Natural killer cell (primary cell): ENCODE results near the gene CDH8. TPM values are rescaled to one million over a fixed set of nuclear protein-coding genes. Genes with fewer than 3 reads are reported as not detected.

ENCODE experiments used
- ATAC-seq, 3 donors: fragments of 150-1000 bp in 2 of 3; fragments of 200-7000 bp in 1 of 3; cut with Tn5 transposase; 1 replicate in 1 of 3; 2 replicates in 2 of 3; pipeline ENCODE4 v1.10.0; 2021; ENCODE audit warnings: mild to moderate bottlenecking in 2 of 3, moderate library complexity in 2 of 3
- DNase-seq, 2 donors: peaks; one replicate each; pipeline versions ENCODE4 v3.0.0 to v3.0.0-alpha.2; 2013 to 2021; ENCODE audit warnings: mixed read lengths in 1 of 2
- H3K27ac ChIP-seq: one replicate; pipeline ENCODE4 v1.5.1; 2013; ENCODE audit warnings: mild to moderate bottlenecking, low read length
- H3K27me3 ChIP-seq: one replicate; pipeline ENCODE4 v1.6.1; 2013; ENCODE audit warnings: low read length; ENCODE audit not compliant: control insufficient read depth, insufficient read depth
- H3K36me3 ChIP-seq: one replicate; pipeline ENCODE4 v1.6.1; 2013; ENCODE audit warnings: low read length; ENCODE audit not compliant: control insufficient read depth, insufficient read depth
- H3K4me1 ChIP-seq: one replicate; pipeline ENCODE4 v1.6.1; 2013; ENCODE audit warnings: low read length; ENCODE audit not compliant: control insufficient read depth, insufficient read depth
- H3K4me3 ChIP-seq: one replicate; pipeline ENCODE4 v1.5.1; 2013; ENCODE audit warnings: low read length
- H3K9me3 ChIP-seq: one replicate; pipeline ENCODE4 v1.6.1; 2013; ENCODE audit warnings: low read length; ENCODE audit not compliant: control insufficient read depth, insufficient read depth
- H3K27ac Mint-ChIP-seq, 2 donors: one replicate each; pipeline ENCODE4 v1.8.0; 2022; ENCODE audit warnings: mild to moderate bottlenecking in 2 of 2, mixed read lengths in 2 of 2, moderate library complexity in 1 of 2
- H3K27me3 Mint-ChIP-seq, 2 donors: one replicate each; pipeline ENCODE4 v1.8.0; 2022; ENCODE audit warnings: low read depth in 2 of 2, mixed read lengths in 2 of 2
- H3K36me3 Mint-ChIP-seq: one replicate; pipeline ENCODE4 v1.8.0; 2022; ENCODE audit warnings: mixed read lengths
- H3K4me1 Mint-ChIP-seq, 2 donors: one replicate each; pipeline ENCODE4 v1.8.0; 2022; ENCODE audit warnings: mixed read lengths in 2 of 2
- H3K4me3 Mint-ChIP-seq: one replicate; pipeline ENCODE4 v1.8.0; 2022; ENCODE audit warnings: mild to moderate bottlenecking, moderate library complexity, mixed read lengths
- H3K9me3 Mint-ChIP-seq, 2 donors: one replicate each; pipeline ENCODE4 v1.8.0; 2022; ENCODE audit warnings: mixed read lengths in 2 of 2
- CTCF ChIP-seq: fragments of 200-600 bp; IDR thresholded peaks from one replicate; pipeline ENCODE4 v1.8.0; 2022; ENCODE audit warnings: antibody characterized with exemption
- WGBS: methylation state at CpG from one replicate; pipeline ENCODE4 v1.1.7; 2013; ENCODE audit warnings: missing lambda C conversion rate; ENCODE audit not compliant: insufficient coverage; 5-methylcytosine and 5-hydroxymethylcytosine counted together
- intact Hi-C: fragments of 100-400 bp; cut with micrococcal nuclease; formaldehyde crosslinking; loops from one replicate; pipeline ENCODE4 v1.14.2; 2022
- total RNA-seq, 4 donors: library from RNA; stranded (reverse); fragments of 120-200 nt in 1 of 4; gene quantifications; one replicate each; pipeline versions ENCODE4 v1.2.3 to v1.2.4, GENCODE V29; 2013 to 2022

Gene CDH8
- total RNA-seq, 3 donors from 2014 or later (not counting 1 experiment from before 2014, with no cell fraction given): not detected

GRCh38 chr16:61797961-61798507 is 238.2 kb downstream of the CDH8 start:
- H3K9me3 ChIP-seq: no peaks in the 10 kb centered on the region
- no peak for TF ChIP-seq CTCF
- WGBS: 93% methylated on average over 1 of the region's 1 CpG
- peaks cover 10% of the 10 kb centered on the region for H3K36me3 Mint-ChIP-seq
- no peak overlapping the region for H3K4me3 Mint-ChIP-seq
- DNase-seq (no peak), ATAC-seq (no peak)
- no peaks in the 10 kb centered on the region for H3K36me3 ChIP-seq
- H3K4me3 ChIP-seq: no peak overlapping the region
- H3K27me3 ChIP-seq: no peaks in the 10 kb centered on the region
- peaks cover 14 to 21% of the 10 kb centered on the region in 2 donors for H3K9me3 Mint-ChIP-seq
- H3K4me1 Mint-ChIP-seq: no peaks in the 10 kb centered on the region
- H3K4me1 ChIP-seq: no peaks in the 10 kb centered on the region
- H3K27me3 Mint-ChIP-seq: no peaks in the 10 kb centered on the region
- H3K27ac Mint-ChIP-seq: no peak overlapping the region
- intact Hi-C loops: no loop called here
- no peak overlapping the region for H3K27ac ChIP-seq

- intact Hi-C loops: no loop called here
- no peaks in the 10 kb centered on the region for H3K4me1 Mint-ChIP-seq
These were observed 238.9 kb downstream of the CDH8 start for GRCh38 chr16:61797296-61797795.

GRCh38 chr16:61792194-61792909 is 243.9 kb downstream of the CDH8 start:
- intact Hi-C loops: no loop called here
- H3K27ac ChIP-seq: no peak overlapping the region
- H3K9me3 ChIP-seq: no peaks in the 10 kb centered on the region
- Mint-ChIP-seq H3K27ac (no peak overlapping the region), H3K9me3 (peaks cover 7 to 10% of the 10 kb centered on the region in 2 donors), H3K4me3 (no peak overlapping the region), H3K4me1 (no peaks in the 10 kb centered on the region), H3K36me3 (no peaks in the 10 kb centered on the region), H3K27me3 (no peaks in the 10 kb centered on the region)
- ATAC-seq: no peak
- WGBS: 84% methylated on average over 4 of the region's 4 CpGs
- no peaks in the 10 kb centered on the region for H3K4me1 ChIP-seq
- TF ChIP-seq CTCF: no peak
- no peak for DNase-seq
- H3K4me3 ChIP-seq: no peak overlapping the region
- no peaks in the 10 kb centered on the region for H3K27me3 ChIP-seq
- no peaks in the 10 kb centered on the region for H3K36me3 ChIP-seq

More at GRCh38 chr16:61797296-61797795, 238.9 kb downstream of the CDH8 start:
- H3K27me3 Mint-ChIP-seq: no peaks in the 10 kb centered on the region
- H3K4me1 ChIP-seq: no peaks in the 10 kb centered on the region
- no peak for ATAC-seq
- H3K27me3 ChIP-seq: no peaks in the 10 kb centered on the region
- H3K9me3 Mint-ChIP-seq: peaks cover 14 to 21% of the 10 kb centered on the region in 2 donors
- H3K27ac Mint-ChIP-seq: no peak overlapping the region
- no peak overlapping the region for H3K4me3 ChIP-seq
- H3K27ac ChIP-seq: no peak overlapping the region
- no peak for DNase-seq
- H3K36me3 ChIP-seq: no peaks in the 10 kb centered on the region
- no peak overlapping the region for H3K4me3 Mint-ChIP-seq
- WGBS: 70% methylated on average over 3 of the region's 3 CpGs
- H3K9me3 ChIP-seq: no peaks in the 10 kb centered on the region
- peaks cover 10% of the 10 kb centered on the region for H3K36me3 Mint-ChIP-seq
- no peak for TF ChIP-seq CTCF
